Nephron progenitor cell (in vitro differentiated cells): ENCODE results near the gene DNTT.

Experiments
- DNase-seq: peaks from one replicate; pipeline ENCODE4 v3.0.0; 2021
- H3K27ac Mint-ChIP-seq: 2 replicates; pipeline ENCODE4 v1.8.0; 2021; ENCODE audit warnings: mild to moderate bottlenecking, moderate library complexity, mixed read lengths
- H3K27me3 Mint-ChIP-seq: 2 replicates; pipeline ENCODE4 v1.8.0; 2021; ENCODE audit warnings: mild to moderate bottlenecking, low read depth, mixed read lengths; ENCODE audit not compliant: poor library complexity
- H3K36me3 Mint-ChIP-seq: 2 replicates; pipeline ENCODE4 v1.8.0; 2021; ENCODE audit warnings: low read depth, mixed read lengths
- H3K4me1 Mint-ChIP-seq: 2 replicates; pipeline ENCODE4 v1.8.0; 2021; ENCODE audit warnings: mixed read lengths
- H3K4me3 Mint-ChIP-seq: 2 replicates; pipeline ENCODE4 v1.8.0; 2021; ENCODE audit warnings: mild to moderate bottlenecking, moderate library complexity, mixed read lengths
- H3K9me3 Mint-ChIP-seq: 2 replicates; pipeline ENCODE4 v1.8.0; 2021; ENCODE audit warnings: mild to moderate bottlenecking, moderate library complexity, mixed read lengths
- CTCF ChIP-seq: fragments of 200-600 bp; sonication (generic); IDR thresholded peaks from 2 replicates; pipeline ENCODE4 v1.5.0; 2021; ENCODE audit warnings: antibody characterized with exemption

DNTT gene

GRCh38 chr10:96319754-96320474, 15.7 kb downstream of the DNTT start:
- H3K9me3 Mint-ChIP-seq: no peaks in the 10 kb centered on the region

GRCh38 chr10:96321822-96322221, 17.6 kb downstream of the DNTT start:
- H3K27me3 Mint-ChIP-seq: no peaks in the 10 kb centered on the region

More at GRCh38 chr10:96319754-96320474, 15.7 kb downstream of the DNTT start:
- Mint-ChIP-seq H3K4me3 (no peak overlapping the region), H3K27me3 (no peaks in the 10 kb centered on the region), H3K36me3 (no peaks in the 10 kb centered on the region), H3K27ac (no peak overlapping the region), H3K4me1 (peaks cover 10% of the 10 kb centered on the region)
- DNase-seq: no peak
- TF ChIP-seq CTCF: no peak

GRCh38 chr10:96322275-96322674, 18.0 kb downstream of the DNTT start:
- no peak for TF ChIP-seq CTCF
- Mint-ChIP-seq H3K4me1 (peaks cover 10% of the 10 kb centered on the region), H3K9me3 (no peaks in the 10 kb centered on the region), H3K36me3 (no peaks in the 10 kb centered on the region), H3K4me3 (no peak overlapping the region), H3K27me3 (no peaks in the 10 kb centered on the region), H3K27ac (no peak overlapping the region)
- DNase-seq: no peak

More at GRCh38 chr10:96321822-96322221, 17.6 kb downstream of the DNTT start:
- peaks cover 10% of the 10 kb centered on the region for H3K4me1 Mint-ChIP-seq
- no peaks in the 10 kb centered on the region for H3K9me3 Mint-ChIP-seq
- H3K4me3 Mint-ChIP-seq: no peak overlapping the region
- no peak for TF ChIP-seq CTCF
- H3K27ac Mint-ChIP-seq: no peak overlapping the region
- DNase-seq: no peak
- H3K36me3 Mint-ChIP-seq: no peaks in the 10 kb centered on the region

GRCh38 chr10:96324447-96324846, 20.2 kb downstream of the DNTT start:
- Mint-ChIP-seq H3K9me3 (no peaks in the 10 kb centered on the region), H3K4me1 (peaks cover 10% of the 10 kb centered on the region), H3K27me3 (peaks cover 3% of the 10 kb centered on the region), H3K27ac (no peak overlapping the region), H3K4me3 (no peak overlapping the region), H3K36me3 (no peaks in the 10 kb centered on the region)
- TF ChIP-seq CTCF: no peak
- DNase-seq: no peak

- no peak for TF ChIP-seq CTCF
- H3K27me3 Mint-ChIP-seq: peaks cover 3% of the 10 kb centered on the region
- no peak overlapping the region for H3K4me3 Mint-ChIP-seq
- no peaks in the 10 kb centered on the region for H3K9me3 Mint-ChIP-seq
- no peak for DNase-seq
- peaks cover 5% of the 10 kb centered on the region for H3K4me1 Mint-ChIP-seq
- no peaks in the 10 kb centered on the region for H3K36me3 Mint-ChIP-seq
- H3K27ac Mint-ChIP-seq: no peak overlapping the region
Observed at GRCh38 chr10:96325719-96326373, 21.6 kb downstream of the DNTT start.
